Endothelial cell of umbilical vein (primary cell): ENCODE results near the gene NLRP4. TPM values are rescaled to one million over a fixed set of nuclear protein-coding genes. Genes with fewer than 3 reads are reported as not detected.

ENCODE experiments used
- BruUV-seq: library from RNA; stranded (reverse); fragments of 400-500 nt; replicated peaks from 2 replicates; lab custom pipeline; 2021; lab: Mats Ljungman, UMichigan
- CTCF ChIA-PET: fragments of 300-600, 350-600 bp; sonication (Branson Sonifier 250); formaldehyde crosslinking; loops from one replicate; lab custom pipeline; 2021; ENCODE audit warnings: antibody characterized with exemption, inconsistent platforms; lab: Charles Lee
- POLR2A ChIA-PET: fragments of 300-600, 350-600 bp; sonication (Branson Sonifier 250); formaldehyde crosslinking; loops from one replicate; lab custom pipeline; 2021; ENCODE audit warnings: antibody characterized with exemption, inconsistent platforms; lab: Charles Lee
- DNase-seq: peaks from one replicate; pipeline ENCODE4 v3.0.0-alpha.2; 2011; ENCODE audit warnings: low read depth, low spot score
- FAIRE-seq: peaks from 2 replicates; lab custom pipeline; 2011; peaks lifted over from hg19 to GRCh38; lab: Jason Lieb, UNC
- H2AFZ ChIP-seq: 2 replicates; pipeline ENCODE4 v1.6.0; 2012; ENCODE audit warnings: low read depth, low read length, control low read depth, inconsistent platforms
- H3K27ac ChIP-seq: 2 replicates; pipeline ENCODE4 v1.5.1; 2011; ENCODE audit warnings: low read depth, mild to moderate bottlenecking, control low read depth, low read length, moderate library complexity; ENCODE audit not compliant: insufficient read depth
- H3K27me3 ChIP-seq, 2 experiments: 2 replicates each; pipeline versions ENCODE4 v1.6.0 to v1.6.1; 2011; ENCODE audit warnings: low read length in 2 of 2, mixed read lengths in 1 of 2; ENCODE audit not compliant: control insufficient read depth in 2 of 2, insufficient read depth in 2 of 2
- H3K36me3 ChIP-seq, 2 experiments: 2 replicates in 1 of 2; 3 replicates in 1 of 2; pipeline ENCODE4 v1.5.1; 2011; ENCODE audit warnings: low read length in 2 of 2, mild to moderate bottlenecking in 1 of 2, moderate library complexity in 1 of 2; ENCODE audit not compliant: control insufficient read depth in 2 of 2, insufficient read depth in 2 of 2; ENCODE audit errors: extremely low read depth in 1 of 2
- H3K4me1 ChIP-seq: 3 replicates; pipeline ENCODE4 v1.5.1; 2011; ENCODE audit warnings: mild to moderate bottlenecking, low read length; ENCODE audit not compliant: control insufficient read depth, insufficient read depth; ENCODE audit errors: extremely low read depth
- H3K4me2 ChIP-seq: 2 replicates; pipeline ENCODE4 v1.6.1; 2011; ENCODE audit warnings: low read length, control low read depth, mixed read lengths; ENCODE audit not compliant: insufficient read depth
- H3K4me3 ChIP-seq, 3 experiments: fragments of 200-600 bp in 1 of 3; sonication (generic), shearing (Covaris generic) in 1 of 3; replicated peaks in 1 of 3; 2 replicates each; pipeline ENCODE4 v1.5.1; 2011 to 2016; ENCODE audit warnings: control low read depth in 3 of 3, low read length in 3 of 3, mild to moderate bottlenecking in 2 of 3, inconsistent platforms in 1 of 3, low read depth in 1 of 3, moderate library complexity in 1 of 3; ENCODE audit not compliant: insufficient read depth in 1 of 3
- H3K79me2 ChIP-seq: 2 replicates; pipeline ENCODE4 v1.6.0; 2012; ENCODE audit warnings: low read length, inconsistent platforms; ENCODE audit not compliant: control insufficient read depth, insufficient read depth
- H3K9ac ChIP-seq: replicated peaks from 2 replicates; pipeline ENCODE3; 2011; ENCODE audit warnings: low read length, control low read depth; ENCODE audit not compliant: insufficient read depth; ENCODE audit errors: extremely low read depth
- H3K9me1 ChIP-seq: replicated peaks from 3 replicates; pipeline ENCODE4 v1.6.0; 2011; ENCODE audit warnings: mild to moderate bottlenecking, low read length; ENCODE audit not compliant: control insufficient read depth, insufficient read depth; ENCODE audit errors: extremely low read depth
- H3K9me3 ChIP-seq: replicated peaks from 2 replicates; pipeline ENCODE4 v1.5.1; 2012; ENCODE audit warnings: low read length, inconsistent platforms; ENCODE audit not compliant: control insufficient read depth, insufficient read depth
- H4K20me1 ChIP-seq: replicated peaks from 2 replicates; pipeline ENCODE3; 2011; ENCODE audit warnings: mild to moderate bottlenecking, low read length; ENCODE audit not compliant: control insufficient read depth, insufficient read depth; ENCODE audit errors: extremely low read depth
- EZH2 ChIP-seq: IDR thresholded peaks from 2 replicates; pipeline ENCODE4 v1.6.1; 2012; ENCODE audit warnings: borderline replicate concordance, low read depth, mild to moderate bottlenecking, moderate library complexity, low read length, inconsistent platforms; ENCODE audit not compliant: severe bottlenecking
- GATA2 ChIP-seq: IDR thresholded peaks from 2 replicates; pipeline ENCODE4 v1.7.0; 2011; ENCODE audit warnings: low read depth, mild to moderate bottlenecking, moderate library complexity, mixed read lengths, low read length; ENCODE audit not compliant: insufficient read length, insufficient read depth
- JUN ChIP-seq: IDR thresholded peaks from 2 replicates; pipeline ENCODE4 v1.6.1; 2011; ENCODE audit warnings: borderline replicate concordance, low read depth; ENCODE audit not compliant: insufficient read length, insufficient read depth
- MAX ChIP-seq: IDR thresholded peaks from 2 replicates; pipeline ENCODE4 v1.6.1; 2011; ENCODE audit not compliant: insufficient read depth, insufficient read length
- MYC ChIP-seq: IDR thresholded peaks from one replicate; pipeline ENCODE4 v1.6.1; 2011; ENCODE audit warnings: mild to moderate bottlenecking, low read depth, low read length
- POLR2AphosphoS5 ChIP-seq: IDR thresholded peaks from 2 replicates; pipeline ENCODE4 v1.6.1; 2012; ENCODE audit warnings: low read depth, mild to moderate bottlenecking, control low read depth, low read length, moderate library complexity; ENCODE audit not compliant: insufficient read depth
- dilution Hi-C: fragments of 300-500 bp; cut with MboI; formaldehyde crosslinking; loops from one replicate; pipeline ENCODE4 v1.15.0; 2019; ENCODE audit warnings: low sequenced_read_pairs; ENCODE audit not compliant: extremely low pct_ligation_motif_present
- intact Hi-C: fragments of 100-400 bp; cut with micrococcal nuclease; formaldehyde crosslinking; loops from one replicate; pipeline ENCODE4 v1.10.0; 2022
- polyA plus RNA-seq, 4 experiments: library from polyadenylated mRNA; depleted of rRNA in 3 of 4; stranded (reverse) in 3 of 4; unstranded in 1 of 4; fragments of >200 nt; gene quantifications; 2 replicates each; pipeline versions ENCODE4 v1.2.1 to v1.2.3, GENCODE V29; 2011 to 2012; ENCODE audit warnings: missing spikeins in 1 of 4
- total RNA-seq: library from RNA; stranded (reverse); gene quantifications from 2 replicates; pipeline ENCODE4 v1.2.3, GENCODE V29; 2021
- TF ChIP-seq, protein P1 (sequence below), 2 donors: IDR thresholded peaks; 1 replicate in 1 of 2; 2 replicates in 1 of 2; pipeline ENCODE4 v1.5.1; 2011; ENCODE audit warnings: low read length in 2 of 2, mild to moderate bottlenecking in 2 of 2, moderate library complexity in 2 of 2, control low read depth in 1 of 2, inconsistent platforms in 1 of 2, low read depth in 1 of 2; ENCODE audit not compliant: insufficient read depth in 1 of 2; ENCODE audit errors: extremely low read depth in 1 of 2

Gene NLRP4
- total and polyA plus RNA-seq, 2 donors (not counting 3 experiments of a cell fraction or from before 2014, with no cell fraction given): not detected

DNA sequence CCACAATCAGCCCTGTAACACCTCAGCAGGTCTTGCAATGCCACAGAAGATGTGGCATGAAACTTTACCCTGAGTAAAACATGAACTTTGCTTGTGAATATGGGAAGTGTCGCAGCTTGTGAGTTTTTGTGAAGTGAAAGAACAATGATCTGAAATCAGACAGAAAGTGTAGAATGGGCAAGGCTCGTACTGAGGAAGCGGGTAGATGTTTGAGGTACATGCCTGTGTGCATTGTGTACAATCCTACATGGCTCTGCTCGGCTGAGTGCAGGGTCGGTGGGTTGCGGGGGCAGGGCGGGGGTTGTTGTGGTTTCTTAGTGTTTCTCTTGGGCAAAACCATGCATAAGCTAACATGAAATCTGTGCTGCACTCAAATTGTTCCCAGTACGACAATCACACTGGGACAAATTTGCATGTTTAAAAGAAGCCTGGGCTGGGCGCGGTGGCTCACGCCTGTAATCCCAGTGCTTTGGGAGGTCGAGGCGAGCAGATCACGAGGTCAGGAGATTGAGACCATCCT, 94.7 kb downstream of the NLRP4 start:
- no peaks in the 10 kb centered on the region for H3K27me3 ChIP-seq
- no peaks in the 10 kb centered on the region for H3K4me1 ChIP-seq
- no peak for TF ChIP-seq MYC
- TF ChIP-seq POLR2AphosphoS5: no peak
- TF ChIP-seq JUN: no peak
- TF ChIP-seq EZH2: no peak
- TF ChIP-seq MAX: no peak
- TF ChIP-seq, protein P1, sequence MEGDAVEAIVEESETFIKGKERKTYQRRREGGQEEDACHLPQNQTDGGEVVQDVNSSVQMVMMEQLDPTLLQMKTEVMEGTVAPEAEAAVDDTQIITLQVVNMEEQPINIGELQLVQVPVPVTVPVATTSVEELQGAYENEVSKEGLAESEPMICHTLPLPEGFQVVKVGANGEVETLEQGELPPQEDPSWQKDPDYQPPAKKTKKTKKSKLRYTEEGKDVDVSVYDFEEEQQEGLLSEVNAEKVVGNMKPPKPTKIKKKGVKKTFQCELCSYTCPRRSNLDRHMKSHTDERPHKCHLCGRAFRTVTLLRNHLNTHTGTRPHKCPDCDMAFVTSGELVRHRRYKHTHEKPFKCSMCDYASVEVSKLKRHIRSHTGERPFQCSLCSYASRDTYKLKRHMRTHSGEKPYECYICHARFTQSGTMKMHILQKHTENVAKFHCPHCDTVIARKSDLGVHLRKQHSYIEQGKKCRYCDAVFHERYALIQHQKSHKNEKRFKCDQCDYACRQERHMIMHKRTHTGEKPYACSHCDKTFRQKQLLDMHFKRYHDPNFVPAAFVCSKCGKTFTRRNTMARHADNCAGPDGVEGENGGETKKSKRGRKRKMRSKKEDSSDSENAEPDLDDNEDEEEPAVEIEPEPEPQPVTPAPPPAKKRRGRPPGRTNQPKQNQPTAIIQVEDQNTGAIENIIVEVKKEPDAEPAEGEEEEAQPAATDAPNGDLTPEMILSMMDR (IDR thresholded peaks at IDR 0.05; ENCODE audit: extremely low read depth in 1 of 2, insufficient read depth in 1 of 2, low read depth in 1 of 2, low read length in 2 of 2): no peak
- TF ChIP-seq GATA2: no peak
- ChIA-PET POLR2A (interaction anchor here (0.5 kb wide), 1 partner anchor 22 kb away, joined by 9 read pairs; no protein-coding TSS in a partner anchor), CTCF (no interaction called here)
- no peak overlapping the region for H3K9ac ChIP-seq
- no peaks in the 10 kb centered on the region for H3K9me1 ChIP-seq
- no peaks in the 10 kb centered on the region for H4K20me1 ChIP-seq
- no TSS peak for BruUV-seq
- H3K4me2 ChIP-seq: no peak overlapping the region
- DNase-seq (no peak), FAIRE-seq (no peak)
- H3K27ac ChIP-seq: no peak overlapping the region
- intact Hi-C loops: no loop called here
- dilution Hi-C loops: no loop called here
- no peak overlapping the region for H2AFZ ChIP-seq
- no peaks in the 10 kb centered on the region for H3K36me3 ChIP-seq
- no peaks in the 10 kb centered on the region for H3K79me2 ChIP-seq
- no peak overlapping the region for H3K4me3 ChIP-seq
- H3K9me3 ChIP-seq: peaks cover 3% of the 10 kb centered on the region

Other genes with a start within 250 kb of the NLRP4 start
- 14.7 and 15.6 TPM in 2 replicates for gene FIZ1, start 237.0 kb upstream of the NLRP4 start, total RNA-seq
- 6.6 and 7.0 TPM in 2 replicates for gene FIZ1, start 237.0 kb upstream of the NLRP4 start, polyA plus RNA-seq
- gene ZNF524, start 236.3 kb upstream of the NLRP4 start, total RNA-seq: 14.2 and 15.2 TPM in 2 replicates
- 15.4 and 22.5 TPM in 2 replicates for gene ZNF524, start 236.3 kb upstream of the NLRP4 start, polyA plus RNA-seq
- gene ZNF865, start 230.9 kb upstream of the NLRP4 start, total RNA-seq: 10.1 and 11.4 TPM in 2 replicates
- 4.0 and 5.2 TPM in 2 replicates for gene ZNF865, start 230.9 kb upstream of the NLRP4 start, polyA plus RNA-seq
- 4.9 and 7.1 TPM in 2 replicates for gene ZNF784, start 212.0 kb upstream of the NLRP4 start, total RNA-seq
- gene ZNF784, start 212.0 kb upstream of the NLRP4 start, polyA plus RNA-seq: 4.9 and 5.6 TPM in 2 replicates
- gene ZNF580, start 195.5 kb upstream of the NLRP4 start, total RNA-seq: 32.5 and 41.1 TPM in 2 replicates
- 13.7 and 16.9 TPM in 2 replicates for gene ZNF580, start 195.5 kb upstream of the NLRP4 start, polyA plus RNA-seq
- gene ZNF581, start 192.9 kb upstream of the NLRP4 start, total RNA-seq: 27.8 and 31.4 TPM in 2 replicates
- gene ZNF581, start 192.9 kb upstream of the NLRP4 start, polyA plus RNA-seq: 32.3 and 37.0 TPM in 2 replicates
- gene CCDC106, start 188.3 kb upstream of the NLRP4 start, total RNA-seq: 11.8 and 13.2 TPM in 2 replicates
- gene CCDC106, start 188.3 kb upstream of the NLRP4 start, polyA plus RNA-seq: 12.0 and 17.8 TPM in 2 replicates
- 246 and 259 TPM in 2 replicates for gene U2AF2, start 181.5 kb upstream of the NLRP4 start, total RNA-seq
- gene U2AF2, start 181.5 kb upstream of the NLRP4 start, polyA plus RNA-seq: 173 and 183 TPM in 2 replicates
- gene EPN1, start 161.3 kb upstream of the NLRP4 start, total RNA-seq: 133 and 138 TPM in 2 replicates
- gene EPN1, start 161.3 kb upstream of the NLRP4 start, polyA plus RNA-seq: 76.9 and 87.2 TPM in 2 replicates
- gene NLRP9, start 98.1 kb upstream of the NLRP4 start, total RNA-seq: not detected in 2 replicates
- gene NLRP9, start 98.1 kb upstream of the NLRP4 start, polyA plus RNA-seq: not detected in 2 replicates
- gene RFPL4A, start 77.4 kb upstream of the NLRP4 start, total RNA-seq: not detected in 2 replicates
- gene RFPL4A, start 77.4 kb upstream of the NLRP4 start, polyA plus RNA-seq: not detected in 2 replicates
- not detected in 2 replicates for gene RFPL4AL1, start 67.4 kb upstream of the NLRP4 start, total RNA-seq
- not detected in 2 replicates for gene RFPL4AL1, start 67.4 kb upstream of the NLRP4 start, polyA plus RNA-seq
- gene NLRP11, start 4.5 kb upstream of the NLRP4 start, total RNA-seq: not detected in 2 replicates
- not detected in 2 replicates for gene NLRP11, start 4.5 kb upstream of the NLRP4 start, polyA plus RNA-seq
- gene NLRP13, start 95.8 kb downstream of the NLRP4 start, total RNA-seq: not detected in 2 replicates
- not detected in 2 replicates for gene NLRP13, start 95.8 kb downstream of the NLRP4 start, polyA plus RNA-seq
- not detected in 2 replicates for gene NLRP8, start 111.3 kb downstream of the NLRP4 start, total RNA-seq
- gene NLRP8, start 111.3 kb downstream of the NLRP4 start, polyA plus RNA-seq: not detected in 2 replicates
- gene NLRP5, start 150.2 kb downstream of the NLRP4 start, total RNA-seq: not detected in 2 replicates
- gene NLRP5, start 150.2 kb downstream of the NLRP4 start, polyA plus RNA-seq: not detected in 2 replicates